Skeletal muscle cell (primary cell): ENCODE measurements around the gene KIRREL3.

Experiments
- DNase-seq: peaks from one replicate; pipeline ENCODE4 v3.0.0-alpha.2; 2010; ENCODE audit warnings: low read depth
- H3K4me3 ChIP-seq: 2 replicates; pipeline ENCODE4 v1.5.1; 2011; ENCODE audit warnings: low read depth, mild to moderate bottlenecking, control low read depth, low read length, moderate library complexity

KIRREL3 gene

GRCh38 chr11:126815111-126815510 is 185.5 kb downstream of the KIRREL3 start:
- no peak for DNase-seq
- no peak overlapping the region for H3K4me3 ChIP-seq

DNA sequence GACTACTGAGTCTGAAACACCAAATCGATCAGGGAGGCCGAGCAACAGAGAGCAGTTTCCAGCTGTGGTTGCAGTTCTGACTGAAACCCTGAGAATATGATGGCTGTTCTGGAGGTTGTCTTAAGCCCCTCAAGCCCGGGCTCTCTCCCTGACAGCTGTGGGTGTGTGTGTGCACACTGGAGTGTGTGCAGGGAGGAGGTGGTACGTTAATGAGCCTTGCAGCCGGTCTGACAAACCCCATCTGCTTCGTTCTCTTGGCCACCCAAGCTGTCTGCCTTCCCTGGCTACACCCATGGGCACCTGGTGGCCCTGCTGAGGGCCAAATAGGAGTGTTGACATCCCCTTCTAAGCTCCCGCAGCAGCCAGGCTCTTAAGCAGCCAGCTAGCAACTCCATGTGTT is 189.8 kb downstream of the KIRREL3 start:
- no peak for DNase-seq
- H3K4me3 ChIP-seq, result no peak overlapping the region

- no peak for DNase-seq
- H3K4me3 ChIP-seq, result no peak overlapping the region
These were observed 190.9 kb downstream of the KIRREL3 start for GRCh38 chr11:126809514-126810289.

DNA sequence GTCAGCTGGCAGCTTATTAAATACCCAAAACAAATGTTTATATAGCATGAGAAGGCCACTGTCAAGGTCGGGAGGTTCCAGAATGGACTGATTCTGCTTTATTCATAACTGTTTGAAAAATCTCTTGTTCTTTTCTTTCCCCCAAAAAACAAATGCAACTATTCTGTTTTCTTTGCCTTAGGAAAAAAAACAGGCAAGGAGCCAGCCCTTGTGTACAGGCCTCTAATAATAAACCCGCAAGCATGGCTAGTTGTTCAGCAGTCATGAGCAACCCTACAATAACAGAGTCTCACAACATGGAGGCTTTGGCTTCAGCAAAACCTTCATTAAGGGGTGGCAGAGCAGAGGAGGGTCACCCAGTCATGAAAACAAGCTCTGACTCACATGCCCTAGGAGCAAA is 191.7 kb downstream of the KIRREL3 start:
- no peak for DNase-seq
- no peak overlapping the region for H3K4me3 ChIP-seq

GRCh38 chr11:126808296-126808695 is 192.3 kb downstream of the KIRREL3 start:
- no peak for DNase-seq
- no peak overlapping the region for H3K4me3 ChIP-seq

DNA sequence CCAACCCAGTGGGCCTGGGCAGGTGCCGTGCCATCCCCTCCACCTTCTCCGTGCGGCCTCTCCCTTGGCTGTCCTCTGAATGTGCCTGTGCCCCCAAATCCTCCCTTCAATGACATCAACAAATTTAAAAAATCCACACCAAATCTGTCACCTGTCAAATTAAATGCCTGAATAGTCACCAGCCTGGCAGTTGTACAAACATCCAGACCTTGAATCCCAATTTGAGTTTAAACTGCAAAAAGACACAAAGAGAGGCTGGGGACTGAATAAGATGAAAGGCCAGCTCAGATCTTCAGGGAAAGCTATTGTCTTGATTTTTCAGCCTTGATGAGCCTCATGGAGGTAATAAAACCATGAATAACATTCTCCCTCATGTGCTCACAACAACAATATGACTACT is 194.7 kb downstream of the KIRREL3 start:
- H3K4me3 ChIP-seq, result no peak overlapping the region
- DNase-seq, result no peak

DNA sequence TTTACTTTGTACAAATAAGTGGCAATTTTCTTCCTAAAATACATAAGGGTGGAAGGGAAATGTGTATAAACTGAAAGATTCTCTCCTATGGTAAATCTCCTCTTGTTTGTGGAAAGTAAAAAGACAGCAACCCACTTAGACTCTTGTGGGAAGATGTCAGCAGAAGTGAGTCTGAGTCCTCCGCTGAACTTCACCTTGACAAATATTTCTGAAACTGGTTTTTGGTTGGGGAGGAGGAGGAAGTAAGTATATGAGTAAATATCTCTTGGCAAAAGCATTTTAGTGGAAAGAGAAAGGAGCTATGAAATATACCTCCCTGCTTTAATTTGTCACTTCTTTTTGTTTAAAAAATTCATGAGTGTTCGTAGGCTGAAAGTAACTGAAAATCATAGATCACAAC is 196.2 kb downstream of the KIRREL3 start:
- no peak overlapping the region for H3K4me3 ChIP-seq
- DNase-seq, result no peak

DNA sequence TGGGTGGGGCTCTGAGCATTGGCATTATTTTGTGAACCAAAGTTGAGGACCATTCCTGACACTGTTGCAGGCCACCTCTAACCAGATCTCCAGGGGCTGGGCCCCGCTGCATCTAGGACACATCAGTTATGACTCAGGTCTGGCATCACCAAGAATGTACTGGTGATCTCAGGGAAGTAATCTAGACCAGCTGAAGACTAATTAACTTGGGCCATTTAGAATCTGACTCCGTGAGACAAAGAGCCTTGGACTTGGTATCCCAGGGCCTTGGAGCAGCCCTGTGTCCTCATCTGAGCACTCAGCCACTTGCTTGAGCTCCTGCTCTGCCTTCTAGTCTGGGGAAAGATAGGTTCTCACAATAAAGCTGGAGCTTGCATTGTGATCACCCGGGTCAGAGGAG is 200.6 kb downstream of the KIRREL3 start:
- no peak for DNase-seq
- H3K4me3 ChIP-seq, result no peak overlapping the region

- H3K4me3 ChIP-seq, result no peak overlapping the region
- DNase-seq, result no peak
These were observed 203.0 kb downstream of the KIRREL3 start for GRCh38 chr11:126797457-126798169.

DNA sequence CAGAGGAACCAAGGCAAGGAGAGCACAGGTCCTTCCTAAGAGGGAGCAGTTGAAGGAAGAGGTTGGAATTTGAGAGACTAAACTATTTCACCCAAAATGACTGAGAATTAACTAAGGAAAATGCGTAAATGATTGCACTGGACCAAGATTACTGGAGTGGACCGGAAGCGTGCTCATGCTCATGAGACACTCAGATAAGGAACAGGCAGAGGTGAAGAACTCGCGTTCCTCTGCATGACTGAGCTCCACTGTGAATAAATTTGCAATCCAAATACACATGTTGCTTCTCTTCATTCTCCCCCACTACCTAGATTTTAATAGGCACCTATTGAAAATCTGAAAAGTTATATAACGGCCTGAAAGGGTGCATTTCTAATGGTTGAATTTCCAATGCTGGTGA is 207.0 kb downstream of the KIRREL3 start:
- H3K4me3 ChIP-seq, result no peak overlapping the region
- no peak for DNase-seq

DNA sequence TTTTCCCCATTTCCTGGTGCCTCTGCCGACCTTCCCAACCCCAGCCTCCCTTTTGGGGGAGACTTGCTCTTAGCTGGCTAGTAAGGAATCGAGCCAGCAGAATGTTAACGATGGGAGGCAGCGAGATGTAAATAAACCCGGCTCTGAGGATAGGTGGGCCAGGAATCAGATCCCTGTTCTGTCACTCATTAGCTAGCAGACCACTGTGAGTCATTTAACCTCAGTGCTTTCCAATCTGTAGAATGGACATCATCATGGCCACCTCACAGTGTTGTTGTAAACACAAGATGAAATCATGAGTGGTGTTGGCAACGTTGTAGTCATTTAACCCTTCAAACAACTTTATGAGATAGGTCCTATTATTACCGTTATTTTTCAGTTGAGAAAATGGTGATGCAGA is 208.6 kb downstream of the KIRREL3 start:
- DNase-seq, result no peak
- no peak overlapping the region for H3K4me3 ChIP-seq

GRCh38 chr11:126791446-126791845 is 209.1 kb downstream of the KIRREL3 start:
- no peak for DNase-seq
- H3K4me3 ChIP-seq, result no peak overlapping the region

DNA sequence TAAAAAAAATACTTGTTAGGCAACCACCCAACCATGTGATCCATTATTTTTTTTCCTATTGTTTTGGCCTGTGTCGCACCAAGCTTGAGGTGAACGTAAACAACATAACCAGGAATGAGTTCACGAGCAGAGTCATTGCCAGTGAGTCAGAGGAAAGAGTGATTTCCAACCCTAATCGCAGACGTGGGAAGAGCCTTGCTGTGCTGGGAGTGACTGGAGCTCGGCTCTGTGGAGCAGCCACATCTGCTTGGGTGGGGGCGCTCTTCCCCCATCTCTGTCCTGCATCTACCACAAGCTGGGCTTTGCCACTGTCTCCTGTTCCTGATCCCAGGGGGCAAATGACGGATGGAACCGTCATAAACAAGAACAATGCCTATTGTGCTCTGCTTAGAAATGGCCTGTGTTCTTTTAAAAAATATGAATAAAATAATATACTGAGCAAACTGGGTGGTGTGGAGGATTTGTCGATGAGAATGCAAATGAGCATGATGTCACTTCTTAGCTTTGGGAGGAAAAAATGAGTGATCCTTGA is 210.0 kb downstream of the KIRREL3 start:
- H3K4me3 ChIP-seq, result no peak overlapping the region
- peak; percentile 72 for DNase-seq

DNA sequence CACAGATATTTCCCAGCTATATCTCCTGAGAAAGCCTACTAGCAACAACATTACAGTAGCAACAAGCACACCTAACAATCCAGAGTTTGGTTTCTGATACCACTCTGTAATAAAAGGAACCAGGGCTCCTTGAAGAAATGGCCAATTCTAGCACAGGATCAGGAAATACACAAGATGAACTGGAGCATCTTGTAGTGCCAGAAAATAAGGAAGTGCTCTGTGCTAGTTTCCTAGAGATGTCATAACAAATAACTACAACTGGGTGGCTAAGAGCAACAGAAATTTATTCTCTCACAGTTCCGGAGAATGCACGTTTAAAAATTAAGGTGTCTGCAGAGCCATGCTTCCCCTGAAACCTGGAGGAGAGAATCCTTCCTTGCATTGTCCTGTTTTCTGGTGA is 217.8 kb downstream of the KIRREL3 start:
- no peak for DNase-seq
- H3K4me3 ChIP-seq, result no peak overlapping the region

- DNase-seq, result no peak
- no peak overlapping the region for H3K4me3 ChIP-seq
These were observed 218.6 kb downstream of the KIRREL3 start for GRCh38 chr11:126781942-126782341.

GRCh38 chr11:126776119-126776518 is 224.5 kb downstream of the KIRREL3 start:
- DNase-seq, result no peak
- no peak overlapping the region for H3K4me3 ChIP-seq

DNA sequence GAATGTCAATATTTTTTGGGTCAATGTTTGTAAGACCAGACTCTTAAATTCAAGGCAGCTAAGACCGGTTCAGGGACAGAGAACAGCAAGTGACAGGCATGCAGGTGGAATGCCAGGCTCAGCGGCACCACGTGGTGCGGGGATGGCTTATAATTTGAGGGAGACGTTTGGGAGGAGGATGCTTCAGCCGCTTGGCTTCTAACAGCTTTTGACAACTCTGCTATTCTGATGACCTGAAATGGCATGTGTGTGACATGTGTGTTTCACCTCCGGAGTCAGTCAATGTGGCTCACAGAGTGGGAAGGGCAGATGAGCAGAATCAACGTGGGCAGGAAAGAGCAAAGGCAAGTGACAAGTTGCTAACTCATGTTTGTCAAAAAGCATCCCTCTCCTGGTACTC is 228.3 kb downstream of the KIRREL3 start:
- H3K4me3 ChIP-seq, result no peak overlapping the region
- DNase-seq, result no peak

GRCh38 chr11:126768702-126769101 is 231.9 kb downstream of the KIRREL3 start:
- no peak overlapping the region for H3K4me3 ChIP-seq
- DNase-seq, result no peak

- DNase-seq, result no peak
These were observed 234.1 kb downstream of the KIRREL3 start for GRCh38 chr11:126766440-126766839.

DNA sequence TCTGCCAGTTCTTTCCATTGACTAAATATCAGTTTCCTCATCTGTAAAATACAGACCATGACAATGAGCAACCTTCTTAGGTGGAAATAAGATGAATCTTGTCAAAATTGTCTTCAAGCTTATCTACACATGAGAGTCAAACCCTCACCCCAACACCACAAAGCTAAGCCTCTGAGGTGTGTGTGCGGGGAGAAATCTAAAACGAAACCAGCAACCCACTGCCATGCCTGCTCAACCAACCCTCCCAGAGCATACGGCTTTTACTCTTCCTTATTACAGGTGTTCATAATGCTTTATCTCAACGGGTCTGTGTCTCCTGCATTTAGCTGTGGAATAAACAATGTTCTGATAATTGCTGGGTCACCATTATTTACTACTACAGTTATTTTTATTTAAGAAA is 235.4 kb downstream of the KIRREL3 start:
- H3K4me3 ChIP-seq, result no peak overlapping the region
- no peak for DNase-seq

More at GRCh38 chr11:126766440-126766839, 234.1 kb downstream of the KIRREL3 start:
- H3K4me3 ChIP-seq, result no peak overlapping the region

DNA sequence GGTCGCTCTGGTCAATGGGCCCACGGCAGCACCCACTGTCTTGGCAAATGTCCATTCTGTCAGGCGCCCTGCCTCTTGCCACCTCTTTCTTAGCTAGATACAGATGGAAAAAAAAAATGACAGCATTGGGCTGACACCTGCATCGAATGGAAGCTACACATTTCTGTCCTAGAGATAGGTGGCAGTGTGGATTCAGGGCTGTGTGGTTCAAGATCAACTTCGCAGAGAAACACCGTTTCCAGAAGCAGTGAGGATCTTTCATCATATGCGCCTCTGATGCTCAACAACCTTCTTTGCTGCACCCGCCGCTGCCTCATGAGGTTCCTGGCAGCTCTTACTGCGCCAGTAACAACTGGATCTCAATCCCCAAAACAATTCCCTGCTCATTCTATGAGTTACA is 236.3 kb downstream of the KIRREL3 start:
- no peak for DNase-seq
- no peak overlapping the region for H3K4me3 ChIP-seq
